ENCODE data around the gene RAB3GAP2. TPM values are rescaled to one million over a fixed set of nuclear protein-coding genes. Genes with fewer than 3 reads are reported as not detected.
A peak's percentile ranks its signal among the peaks of the same experiment; 100 is the strongest.
"Not testable (repeated sequence)": the region's sequence is repeated elsewhere in the genome, so short reads cannot be mapped to it uniquely, and the experiment has no call there.

RAB3GAP2 gene
- total and polyA plus RNA-seq, 2 of the 13 experiments (the other 11 are each of a cell fraction or from before 2014, with no cell fraction given): 22.6 to 25.0 TPM

DNA sequence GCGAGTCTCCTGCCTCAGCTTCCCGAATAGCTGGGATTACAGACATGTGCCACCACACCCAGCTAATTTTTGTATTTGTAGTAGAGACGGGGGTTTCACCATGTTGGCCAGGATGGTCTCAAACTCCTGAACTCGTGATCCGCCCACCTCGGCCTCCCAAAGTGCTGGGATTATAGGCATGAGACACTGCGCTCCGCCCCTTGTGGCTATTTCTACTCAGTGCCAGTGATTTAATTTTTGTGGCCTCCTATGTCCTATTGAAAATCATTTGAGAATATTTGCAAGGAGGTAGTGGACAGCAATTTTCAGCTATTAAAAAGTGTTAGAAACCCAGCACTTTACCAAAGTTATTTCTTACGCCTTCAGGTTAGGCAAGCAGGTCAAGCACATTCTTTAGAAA is 36.0 kb downstream of the RAB3GAP2 start:
- H3K36me3 ChIP-seq (replicated peaks in 1 of 2; ENCODE audit: control insufficient read depth in 1 of 2, insufficient read depth in 2 of 2, low read length in 2 of 2); H3K27ac ChIP-seq (ENCODE audit: extremely low read length, insufficient read depth, low read length); H3K4me3 ChIP-seq (replicated peaks in 1 of 3; ENCODE audit: insufficient read depth in 1 of 3, low read depth in 2 of 3, low read length in 3 of 3); in situ Hi-C loops (cut with HindIII; ENCODE audit: extremely low pct_ligation_motif_present, low pct_unique_long_range_greater_than_20kb); H3K79me2 ChIP-seq (ENCODE audit: insufficient read depth, low read length); H2AFZ ChIP-seq (ENCODE audit: low read length); H3K4me1 ChIP-seq (ENCODE audit: insufficient read depth, low read length); H3K27me3 ChIP-seq (ENCODE audit: control insufficient read depth in 1 of 2, insufficient read depth in 2 of 2, low read length in 2 of 2); H3K4me2 ChIP-seq (ENCODE audit: low read depth, low read length); H3K9me3 ChIP-seq (ENCODE audit: low read length); DNase-seq (ENCODE audit: low spot score); BruUV-seq (replicated peaks); POLR2A ChIA-PET; H3K9ac ChIP-seq (ENCODE audit: insufficient read depth, low read depth, low read length); FAIRE-seq; ATAC-seq; intact Hi-C loops (cut with micrococcal nuclease; ENCODE audit: unreplicated experiment); CTCF ChIA-PET (ENCODE audit: low intra/inter-chr PET ratio, low total read pairs); H4K20me1 ChIP-seq (ENCODE audit: insufficient read depth, low read length): not testable (repeated sequence)
- 97% methylated on average over 9 of the region's 9 CpGs for WGBS (ENCODE audit: low lambda C conversion rate)

DNA sequence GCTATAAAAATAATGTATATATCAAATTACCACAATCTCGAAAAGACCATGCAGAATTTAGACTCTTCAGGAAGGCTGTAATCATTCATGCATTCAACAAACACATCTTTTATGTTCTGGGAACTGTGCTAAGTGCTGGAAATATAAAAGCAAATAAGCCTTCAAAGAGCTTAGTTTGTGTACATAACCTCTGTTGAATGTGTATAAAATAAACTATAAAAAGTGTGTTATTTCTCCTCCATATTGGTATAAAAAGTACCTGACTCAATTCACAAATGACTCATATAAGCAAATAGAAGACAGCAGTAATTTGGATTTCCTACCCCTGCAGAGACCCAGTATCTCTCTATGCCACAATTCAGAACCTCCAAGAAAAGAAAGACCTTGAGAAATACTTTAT is 36.8 kb downstream of the RAB3GAP2 start:
- H3K9ac ChIP-seq (ENCODE audit: insufficient read depth, low read depth, low read length): no peak overlapping the region
- H2AFZ ChIP-seq (ENCODE audit: low read length): no peak overlapping the region
- intact Hi-C loops (cut with micrococcal nuclease; ENCODE audit: unreplicated experiment) (no loop called here), in situ Hi-C loops (cut with HindIII; ENCODE audit: extremely low pct_ligation_motif_present, low pct_unique_long_range_greater_than_20kb) (no loop called here)
- peaks cover 6% of the 10 kb centered on the region for H3K79me2 ChIP-seq (ENCODE audit: insufficient read depth, low read length)
- CTCF ChIA-PET (ENCODE audit: low intra/inter-chr PET ratio, low total read pairs): no interaction called here
- H3K4me1 ChIP-seq (ENCODE audit: insufficient read depth, low read length): no peaks in the 10 kb centered on the region
- DNase-seq (ENCODE audit: low spot score): peak; percentile 9
- no TSS peak for BruUV-seq (replicated peaks)
- no peak overlapping the region for H3K4me2 ChIP-seq (ENCODE audit: low read depth, low read length)
- no peaks in the 10 kb centered on the region for H3K9me3 ChIP-seq (ENCODE audit: low read length)
- ATAC-seq: no peak
- WGBS (ENCODE audit: low lambda C conversion rate): 83% methylated on average over 1 of the region's 1 CpG
- no peak overlapping the region for H3K4me3 ChIP-seq (replicated peaks in 1 of 3; ENCODE audit: insufficient read depth in 1 of 3, low read depth in 2 of 3, low read length in 3 of 3)
- peaks cover 4 to 15% of the 10 kb centered on the region in 2 experiments; a peak in 3 of 5 replicates for H3K36me3 ChIP-seq (replicated peaks in 1 of 2; ENCODE audit: control insufficient read depth in 1 of 2, insufficient read depth in 2 of 2, low read length in 2 of 2)
- no peak overlapping the region for H3K27ac ChIP-seq (ENCODE audit: extremely low read length, insufficient read depth, low read length)
- no peaks in the 10 kb centered on the region for H3K27me3 ChIP-seq (ENCODE audit: control insufficient read depth in 1 of 2, insufficient read depth in 2 of 2, low read length in 2 of 2)
- POLR2A ChIA-PET: no interaction called here
- no peak for FAIRE-seq
- H4K20me1 ChIP-seq (ENCODE audit: insufficient read depth, low read length): no peaks in the 10 kb centered on the region; the same call in 1 of the 2 replicates
- no peak for TF ChIP-seq HMGXB4 (CRISPR knock-in tag; IDR thresholded peaks at IDR 0.05; ENCODE audit: borderline replicate concordance in 1 of 2, low read depth in 1 of 2)
- no peak for TF ChIP-seq GABPA (IDR thresholded peaks at IDR 0.05; ENCODE audit: low read depth, low read length)
- TF ChIP-seq GABPA (CRISPR knock-in tag; IDR thresholded peaks at IDR 0.05; ENCODE audit: low read depth): no peak
- TF ChIP-seq NFAT5 (CRISPR knock-in tag; IDR thresholded peaks at IDR 0.05): no peak
- TF ChIP-seq CBFB (CRISPR knock-in tag; IDR thresholded peaks at IDR 0.05): no peak
- TF ChIP-seq ZNF296 (CRISPR knock-in tag; conservative IDR thresholded peaks at IDR 0.05): no peak
- no peak for TF ChIP-seq ONECUT2 (CRISPR knock-in tag; IDR thresholded peaks at IDR 0.05)
- TF ChIP-seq, protein P1, sequence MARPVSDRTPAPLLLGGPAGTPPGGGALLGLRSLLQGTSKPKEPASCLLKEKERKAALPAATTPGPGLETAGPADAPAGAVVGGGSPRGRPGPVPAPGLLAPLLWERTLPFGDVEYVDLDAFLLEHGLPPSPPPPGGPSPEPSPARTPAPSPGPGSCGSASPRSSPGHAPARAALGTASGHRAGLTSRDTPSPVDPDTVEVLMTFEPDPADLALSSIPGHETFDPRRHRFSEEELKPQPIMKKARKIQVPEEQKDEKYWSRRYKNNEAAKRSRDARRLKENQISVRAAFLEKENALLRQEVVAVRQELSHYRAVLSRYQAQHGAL (CRISPR knock-in tag; IDR thresholded peaks at IDR 0.05; ENCODE audit: not compliant biosample characterization): no peak
- TF ChIP-seq ASH2L (IDR thresholded peaks at IDR 0.05; ENCODE audit: insufficient read length, low read depth, low read length): no peak
- TF ChIP-seq ZNF17 (CRISPR knock-in tag; IDR thresholded peaks at IDR 0.05): no peak
